HG02973 (cell line): Measurements from ENCODE around the gene ORC1.
"Not testable (repeated sequence)": the region's sequence is repeated elsewhere in the genome, so short reads cannot be mapped to it uniquely, and the experiment has no call there.

Experiments
- ATAC-seq: cut with Tn5 transposase; IDR thresholded peaks from one replicate; pipeline ENCODE4 v1.9.1; 2021; ENCODE audit warnings: moderate library complexity; ENCODE audit not compliant: unreplicated experiment

ORC1 gene

GRCh38 chr1:52393174-52393573 lies 11.0 kb downstream of the ORC1 start:
- ATAC-seq = no peak

- ATAC-seq = no peak
Observed at GRCh38 chr1:52386458-52386857, 17.8 kb downstream of the ORC1 start.

- no peak for ATAC-seq
Observed at GRCh38 chr1:52385376-52385775, 18.8 kb downstream of the ORC1 start.

- not testable (repeated sequence) for ATAC-seq
Observed at GRCh38 chr1:52369851-52370250, 34.4 kb downstream of the ORC1 start.

GRCh38 chr1:52368383-52369172 lies 35.6 kb downstream of the ORC1 start:
- no peak for ATAC-seq

- ATAC-seq = no peak
Observed at GRCh38 chr1:52367272-52367671, 37.0 kb downstream of the ORC1 start.

- ATAC-seq = no peak
Observed at GRCh38 chr1:52366517-52366827, 37.8 kb downstream of the ORC1 start.

- peak; percentile 84 for ATAC-seq
Observed at GRCh38 chr1:52365746-52366516, 38.3 kb downstream of the ORC1 start, which contains the start of gene CC2D1B. Gene CC2D1B (minus strand): TSS chr1:52366205. CDS start chr1:52364620, 1,585 bp downstream.

GRCh38 chr1:52365071-52365745 lies 39.0 kb downstream of the ORC1 start:
- no peak for ATAC-seq

GRCh38 chr1:52364235-52364839 lies 39.9 kb downstream of the ORC1 start:
- no peak for ATAC-seq

- ATAC-seq = no peak
Observed at GRCh38 chr1:52360595-52360968, 43.6 kb downstream of the ORC1 start.

- ATAC-seq = no peak
Observed at GRCh38 chr1:52359676-52360594, 44.3 kb downstream of the ORC1 start.

- no peak for ATAC-seq
Observed at GRCh38 chr1:52358851-52359497, 45.2 kb downstream of the ORC1 start.

GRCh38 chr1:52357397-52357796 lies 46.8 kb downstream of the ORC1 start:
- no peak for ATAC-seq

GRCh38 chr1:52356818-52357355 lies 47.3 kb downstream of the ORC1 start:
- ATAC-seq = no peak

GRCh38 chr1:52355847-52356505 lies 48.2 kb downstream of the ORC1 start:
- no peak for ATAC-seq

GRCh38 chr1:52355436-52355835 lies 48.8 kb downstream of the ORC1 start:
- no peak for ATAC-seq

GRCh38 chr1:52352690-52353089 lies 51.5 kb downstream of the ORC1 start:
- no peak for ATAC-seq

GRCh38 chr1:52348704-52349300 lies 55.4 kb downstream of the ORC1 start:
- ATAC-seq = no peak
